Measurements from ENCODE around the gene HAPLN1. TPM values are rescaled to one million over a fixed set of nuclear protein-coding genes. Genes with fewer than 3 reads are reported as not detected.

The HAPLN1 gene
- total RNA-seq, 2 donors from 2014 or later = not detected

DNA sequence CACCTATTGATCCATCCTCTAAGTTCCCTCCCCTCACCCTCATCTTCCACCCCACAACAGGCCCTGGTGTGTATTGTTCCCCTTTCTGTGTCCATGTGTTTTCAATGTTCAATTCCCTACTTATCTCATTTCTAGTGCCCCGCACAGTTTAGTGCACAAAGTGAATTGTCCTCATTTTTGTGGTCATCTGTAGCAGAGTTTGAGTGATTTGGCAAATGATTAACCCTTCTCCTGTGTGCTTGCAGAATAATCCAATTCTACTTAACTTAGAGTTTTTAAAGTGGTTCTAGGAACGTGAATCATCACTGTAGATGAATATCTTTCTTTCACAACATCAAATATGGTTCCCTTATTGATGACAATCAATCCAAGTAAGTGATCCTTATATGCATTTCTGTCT is 6.3 kb upstream of the HAPLN1 start:
- no peak for ATAC-seq
- no peaks in the 10 kb centered on the region for H3K36me3 ChIP-seq (replicated peaks in 1 of 2; ENCODE audit: insufficient read depth in 1 of 2, low read depth in 2 of 2)
- peaks cover 9% of the 10 kb centered on the region for H3K4me1 ChIP-seq
- no peaks in the 10 kb centered on the region for H3K9me3 ChIP-seq
- DNase-seq = no peak
- intact Hi-C loops (cut with DNase I) = no loop called here
- no peak overlapping the region for H3K4me3 ChIP-seq
- H3K27ac ChIP-seq = no peak overlapping the region
- 40 to 48% methylated on average over 2 of the region's 2 CpGs for WGBS, 2 donors
- TF ChIP-seq POLR2A (IDR thresholded peaks at IDR 0.05) = no peak
- TF ChIP-seq, protein P1, sequence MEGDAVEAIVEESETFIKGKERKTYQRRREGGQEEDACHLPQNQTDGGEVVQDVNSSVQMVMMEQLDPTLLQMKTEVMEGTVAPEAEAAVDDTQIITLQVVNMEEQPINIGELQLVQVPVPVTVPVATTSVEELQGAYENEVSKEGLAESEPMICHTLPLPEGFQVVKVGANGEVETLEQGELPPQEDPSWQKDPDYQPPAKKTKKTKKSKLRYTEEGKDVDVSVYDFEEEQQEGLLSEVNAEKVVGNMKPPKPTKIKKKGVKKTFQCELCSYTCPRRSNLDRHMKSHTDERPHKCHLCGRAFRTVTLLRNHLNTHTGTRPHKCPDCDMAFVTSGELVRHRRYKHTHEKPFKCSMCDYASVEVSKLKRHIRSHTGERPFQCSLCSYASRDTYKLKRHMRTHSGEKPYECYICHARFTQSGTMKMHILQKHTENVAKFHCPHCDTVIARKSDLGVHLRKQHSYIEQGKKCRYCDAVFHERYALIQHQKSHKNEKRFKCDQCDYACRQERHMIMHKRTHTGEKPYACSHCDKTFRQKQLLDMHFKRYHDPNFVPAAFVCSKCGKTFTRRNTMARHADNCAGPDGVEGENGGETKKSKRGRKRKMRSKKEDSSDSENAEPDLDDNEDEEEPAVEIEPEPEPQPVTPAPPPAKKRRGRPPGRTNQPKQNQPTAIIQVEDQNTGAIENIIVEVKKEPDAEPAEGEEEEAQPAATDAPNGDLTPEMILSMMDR (IDR thresholded peaks at IDR 0.05) = no peak
- no peaks in the 10 kb centered on the region for H3K27me3 ChIP-seq

DNA sequence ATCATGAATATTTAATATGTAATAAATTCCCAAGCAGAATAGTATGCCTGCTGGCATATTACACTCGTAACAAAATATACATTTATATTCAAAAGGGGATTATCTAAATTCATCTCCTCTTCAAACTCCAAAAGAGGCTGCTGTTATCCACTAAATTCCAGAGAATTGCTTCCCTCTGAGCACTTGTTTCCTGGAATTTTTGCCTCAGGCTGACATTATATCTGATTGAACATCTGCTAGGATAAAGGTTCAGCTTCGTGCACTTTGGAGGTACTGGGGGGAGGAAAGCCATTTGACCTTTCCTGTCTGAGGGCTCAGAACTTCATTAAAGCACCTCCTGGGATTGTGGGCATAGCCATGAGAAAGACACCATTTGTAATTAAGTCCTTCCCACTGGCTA is 4.3 kb upstream of the HAPLN1 start:
- Histone ChIP-seq H3K4me3 (no peak overlapping the region), H3K4me1 (peaks cover 17% of the 10 kb centered on the region), H3K9me3 (no peaks in the 10 kb centered on the region), H3K27ac (no peak overlapping the region), H3K27me3 (no peaks in the 10 kb centered on the region), H3K36me3 (replicated peaks in 1 of 2; ENCODE audit: insufficient read depth in 1 of 2, low read depth in 2 of 2) (no peaks in the 10 kb centered on the region)
- 50 to 62% methylated on average over 2 of the region's 2 CpGs for WGBS, 2 donors
- DNase-seq = no peak
- intact Hi-C loops (cut with DNase I) = no loop called here
- ATAC-seq = no peak
- TF ChIP-seq, protein P1 (IDR thresholded peaks at IDR 0.05) = no peak
- TF ChIP-seq POLR2A (IDR thresholded peaks at IDR 0.05) = no peak

DNA sequence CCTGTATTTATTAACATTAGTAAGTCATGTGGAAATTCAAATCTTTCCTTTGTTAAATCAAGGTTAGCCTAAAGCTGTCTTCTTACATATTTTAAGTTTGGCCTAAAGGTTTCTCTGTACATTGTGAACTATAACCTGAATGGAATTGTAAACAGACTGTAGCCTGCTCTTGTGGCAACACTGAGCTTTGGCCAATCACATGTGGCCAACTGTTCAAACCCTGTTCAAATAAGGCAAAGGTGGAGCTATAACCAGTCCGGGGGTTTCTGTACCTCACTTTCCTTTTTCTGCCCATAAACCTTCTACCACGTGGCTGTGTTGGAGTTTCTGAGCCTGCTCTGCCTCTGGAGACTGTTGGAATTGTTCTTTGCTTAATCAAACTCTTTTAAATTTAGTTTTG is 3.3 kb upstream of the HAPLN1 start:
- intact Hi-C loops (cut with DNase I) = no loop called here
- WGBS, 2 donors = 29 to 46% methylated on average over 2 of the region's 2 CpGs
- no peak overlapping the region for H3K4me3 ChIP-seq
- H3K4me1 ChIP-seq = peaks cover 17% of the 10 kb centered on the region
- no peaks in the 10 kb centered on the region for H3K27me3 ChIP-seq
- DNase-seq = no peak
- H3K9me3 ChIP-seq = no peaks in the 10 kb centered on the region
- no peak overlapping the region for H3K27ac ChIP-seq
- H3K36me3 ChIP-seq (replicated peaks in 1 of 2; ENCODE audit: insufficient read depth in 1 of 2, low read depth in 2 of 2) = no peaks in the 10 kb centered on the region
- no peak for ATAC-seq
- no peak for TF ChIP-seq POLR2A (IDR thresholded peaks at IDR 0.05)
- TF ChIP-seq, protein P1 (IDR thresholded peaks at IDR 0.05) = no peak

- TF ChIP-seq POLR2A (IDR thresholded peaks at IDR 0.05) = no peak
- TF ChIP-seq, protein P1 (IDR thresholded peaks at IDR 0.05) = no peak
- 69 to 81% methylated on average over 7 of the region's 7 CpGs for WGBS, 2 donors
- ATAC-seq (no peak), DNase-seq (no peak)
- Histone ChIP-seq H3K4me3 (no peak overlapping the region), H3K36me3 (replicated peaks in 1 of 2; ENCODE audit: insufficient read depth in 1 of 2, low read depth in 2 of 2) (no peaks in the 10 kb centered on the region), H3K4me1 (peaks cover 17% of the 10 kb centered on the region), H3K27me3 (no peaks in the 10 kb centered on the region), H3K9me3 (no peaks in the 10 kb centered on the region), H3K27ac (no peak overlapping the region)
- intact Hi-C loops (cut with DNase I) = no loop called here
Observed at GRCh38 chr5:83723031-83723430, 2.4 kb upstream of the HAPLN1 start.
